Measurements from ENCODE around the gene RASAL3.

The RASAL3 gene

DNA sequence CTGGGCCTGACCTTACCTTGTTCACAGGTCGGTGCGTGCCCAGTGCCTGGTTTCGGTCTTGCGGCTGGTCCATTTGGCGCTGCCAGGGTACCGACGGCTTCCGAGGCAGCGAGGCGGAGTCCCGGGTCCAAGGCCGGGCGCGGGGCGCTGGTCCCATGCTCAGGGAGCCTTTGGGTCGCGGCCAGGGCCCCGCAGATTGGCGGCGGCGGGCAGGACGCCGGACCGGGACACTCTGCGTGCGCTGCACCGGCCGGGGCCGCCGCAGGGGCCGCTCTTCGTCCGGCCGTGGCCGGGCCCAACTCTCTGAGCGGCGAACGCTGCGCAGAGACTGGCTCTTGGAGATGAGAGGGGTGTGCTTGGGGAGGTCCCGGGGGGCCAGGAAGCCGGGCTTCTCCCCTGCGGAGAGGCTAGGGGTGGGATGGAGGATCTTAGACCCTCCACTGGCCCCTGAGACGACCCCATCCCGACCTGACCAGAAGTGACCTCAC is 11.2 kb downstream of the RASAL3 start:
- DNase-seq (ENCODE audit: low read depth, low spot score), result no peak
- no peak overlapping the region for H3K4me3 ChIP-seq (ENCODE audit: low read length)

GRCh38 chr19:15452111-15453047 is 12.0 kb downstream of the RASAL3 start:
- DNase-seq (ENCODE audit: low read depth, low spot score), result no peak
- no peak overlapping the region for H3K4me3 ChIP-seq (ENCODE audit: low read length)

- no peak overlapping the region for H3K4me3 ChIP-seq (ENCODE audit: low read length)
- no peak for DNase-seq (ENCODE audit: low read depth, low spot score)
These were observed 13.8 kb downstream of the RASAL3 start for GRCh38 chr19:15450528-15450890.

GRCh38 chr19:15449620-15450527 is 14.5 kb downstream of the RASAL3 start, which contains the start of gene WIZ:
Gene WIZ (minus strand): TSS chr19:15449956. CDS start chr19:15448307, 1,649 bp downstream.
- H3K4me3 ChIP-seq (ENCODE audit: low read length), result peak within 1 kb of the TSS; percentile 43
- DNase-seq (ENCODE audit: low read depth, low spot score), result no peak

DNA sequence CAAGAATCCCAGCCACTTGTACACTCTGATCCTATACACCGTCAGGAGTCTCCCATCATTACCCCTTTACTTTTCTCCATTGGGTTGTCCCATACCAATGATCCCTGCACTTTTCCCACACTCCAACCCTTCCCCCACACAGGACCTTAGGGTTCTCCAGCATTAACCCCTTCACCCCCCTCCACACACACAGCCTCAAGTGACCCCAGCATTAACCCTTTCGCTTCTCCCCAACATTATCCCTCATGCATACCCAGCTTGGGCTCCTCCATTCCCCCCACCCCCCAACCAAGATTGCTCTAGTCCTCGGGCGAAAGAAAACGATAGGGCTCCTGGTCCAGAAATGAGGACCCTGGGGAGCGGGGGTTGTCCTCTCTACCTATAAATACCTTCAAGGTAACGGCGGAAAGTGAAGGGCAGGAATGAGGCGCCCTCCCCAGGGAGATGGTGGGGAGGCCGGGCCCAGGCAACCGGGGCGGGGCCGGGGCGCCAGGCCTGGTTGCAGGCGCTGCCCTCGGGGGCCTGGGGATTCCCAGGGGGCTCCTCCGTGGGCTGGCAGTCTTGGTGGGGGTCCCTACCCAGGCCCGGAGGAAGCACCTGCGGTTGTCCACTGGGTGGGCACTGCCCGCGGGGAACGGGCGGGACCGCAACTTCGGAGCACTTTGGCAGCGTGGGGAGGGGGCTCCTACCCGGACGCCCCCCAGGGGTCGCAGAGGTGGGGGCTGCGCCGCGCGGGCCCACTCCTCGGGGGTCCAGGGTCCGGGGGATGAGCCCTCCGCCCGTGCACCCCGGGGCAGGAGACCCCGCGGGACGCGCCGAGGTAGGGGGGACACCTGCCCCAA is 15.3 kb downstream of the RASAL3 start:
- H3K4me3 ChIP-seq (ENCODE audit: low read length), result peak overlapping the region; percentile 43
- DNase-seq (ENCODE audit: low read depth, low spot score), result no peak

DNA sequence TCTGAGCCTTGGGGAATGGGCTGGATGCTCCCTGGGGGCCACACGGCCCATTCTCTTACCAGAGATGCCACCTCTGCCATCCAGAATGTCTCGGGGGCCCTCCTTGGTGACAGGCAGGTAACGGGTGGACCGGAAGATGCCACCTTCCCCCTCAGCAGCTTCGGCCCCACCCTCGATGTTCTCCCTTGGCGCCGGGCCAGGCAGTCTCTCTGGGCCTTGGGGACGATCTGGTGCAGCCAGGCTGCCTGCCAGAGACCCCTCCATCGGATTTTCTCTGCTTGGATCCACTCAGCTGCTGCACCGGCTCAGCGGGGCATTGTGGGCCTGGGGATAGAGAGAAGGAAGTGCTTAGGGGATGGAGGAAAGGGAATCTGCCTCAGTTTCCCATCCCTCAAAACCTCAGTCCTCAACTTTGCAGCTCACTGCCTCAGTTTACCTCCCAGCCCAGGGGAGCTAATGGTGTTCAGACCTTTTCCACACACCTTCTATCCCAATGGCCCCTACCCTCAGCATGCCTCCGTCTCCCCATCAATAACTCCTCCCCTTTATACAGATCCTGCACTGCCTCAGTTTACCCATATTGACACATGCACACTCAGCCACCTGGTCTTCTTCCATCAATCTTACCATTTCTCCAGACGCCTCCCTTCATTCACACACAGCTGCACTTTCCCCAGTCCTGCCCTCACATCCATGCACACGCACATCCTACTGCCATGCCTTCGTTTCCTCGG is 16.1 kb downstream of the RASAL3 start:
- H3K4me3 ChIP-seq (ENCODE audit: low read length), result no peak overlapping the region
- no peak for DNase-seq (ENCODE audit: low read depth, low spot score)

DNA sequence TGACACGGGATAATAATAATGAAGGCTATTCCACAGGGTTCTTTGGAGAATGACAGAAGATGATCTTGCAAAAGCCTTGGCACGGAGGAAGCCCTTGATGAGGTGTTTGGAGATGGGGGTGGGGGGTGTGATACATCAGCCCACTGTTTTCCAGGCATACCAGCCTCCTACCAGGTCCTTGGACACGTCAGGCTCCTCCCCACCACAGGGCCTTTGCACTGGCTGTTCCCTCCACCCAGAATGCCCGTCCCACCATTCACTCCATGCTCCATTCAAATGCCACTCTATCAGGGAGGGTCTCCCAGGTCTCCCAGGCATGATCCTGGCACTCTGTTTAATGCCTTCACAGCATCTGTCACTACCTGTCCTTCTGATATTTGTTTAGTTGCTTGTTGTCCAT is 17.3 kb downstream of the RASAL3 start:
- DNase-seq (ENCODE audit: low read depth, low spot score), result no peak
- H3K4me3 ChIP-seq (ENCODE audit: low read length), result no peak overlapping the region

GRCh38 chr19:15445807-15446376 is 18.5 kb downstream of the RASAL3 start:
- no peak overlapping the region for H3K4me3 ChIP-seq (ENCODE audit: low read length)
- DNase-seq (ENCODE audit: low read depth, low spot score), result no peak

GRCh38 chr19:15445227-15445605 is 19.1 kb downstream of the RASAL3 start:
- no peak overlapping the region for H3K4me3 ChIP-seq (ENCODE audit: low read length)
- no peak for DNase-seq (ENCODE audit: low read depth, low spot score)

- H3K4me3 ChIP-seq (ENCODE audit: low read length), result no peak overlapping the region
- no peak for DNase-seq (ENCODE audit: low read depth, low spot score)
These were observed 19.7 kb downstream of the RASAL3 start for GRCh38 chr19:15444505-15445226.

- no peak overlapping the region for H3K4me3 ChIP-seq (ENCODE audit: low read length)
- no peak for DNase-seq (ENCODE audit: low read depth, low spot score)
These were observed 20.5 kb downstream of the RASAL3 start for GRCh38 chr19:15443838-15444237.

- H3K4me3 ChIP-seq (ENCODE audit: low read length), result no peak overlapping the region
- DNase-seq (ENCODE audit: low read depth, low spot score), result no peak
These were observed 21.0 kb downstream of the RASAL3 start for GRCh38 chr19:15443325-15443724.

- DNase-seq (ENCODE audit: low read depth, low spot score), result no peak
- H3K4me3 ChIP-seq (ENCODE audit: low read length), result no peak overlapping the region
These were observed 22.0 kb downstream of the RASAL3 start for GRCh38 chr19:15442142-15442920.

DNA sequence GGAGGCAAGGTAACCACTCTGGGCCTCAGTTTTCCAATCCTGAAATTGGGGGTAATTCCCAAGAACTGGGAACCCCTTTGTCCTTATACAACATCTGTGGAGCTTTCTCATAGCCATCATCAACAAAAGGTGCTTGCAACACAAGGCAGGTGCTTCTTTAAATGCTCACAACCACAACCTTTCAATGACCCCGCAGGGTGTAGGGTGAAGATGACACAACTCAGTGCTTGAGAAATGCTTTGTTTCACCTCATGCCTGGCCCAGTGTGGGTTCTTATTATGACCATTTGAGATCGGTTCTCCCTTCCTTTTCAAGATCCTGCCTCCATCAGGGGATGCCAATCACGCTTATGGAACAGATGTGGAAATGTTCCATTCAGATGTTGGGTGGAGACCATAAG is 23.0 kb downstream of the RASAL3 start:
- no peak overlapping the region for H3K4me3 ChIP-seq (ENCODE audit: low read length)
- DNase-seq (ENCODE audit: low read depth, low spot score), result no peak

GRCh38 chr19:15439821-15440641 is 24.3 kb downstream of the RASAL3 start:
- no peak for DNase-seq (ENCODE audit: low read depth, low spot score)
- H3K4me3 ChIP-seq (ENCODE audit: low read length), result no peak overlapping the region
